GM12872 (cell line): ENCODE results near the gene TCF25.

ENCODE experiments used
- TF ChIP-seq, protein P1 (sequence below): IDR thresholded peaks from 3 replicates; pipeline ENCODE4 v1.5.1; 2011; ENCODE audit warnings: low read depth, mild to moderate bottlenecking, low read length, moderate library complexity; ENCODE audit not compliant: insufficient read depth

TCF25 gene

DNA sequence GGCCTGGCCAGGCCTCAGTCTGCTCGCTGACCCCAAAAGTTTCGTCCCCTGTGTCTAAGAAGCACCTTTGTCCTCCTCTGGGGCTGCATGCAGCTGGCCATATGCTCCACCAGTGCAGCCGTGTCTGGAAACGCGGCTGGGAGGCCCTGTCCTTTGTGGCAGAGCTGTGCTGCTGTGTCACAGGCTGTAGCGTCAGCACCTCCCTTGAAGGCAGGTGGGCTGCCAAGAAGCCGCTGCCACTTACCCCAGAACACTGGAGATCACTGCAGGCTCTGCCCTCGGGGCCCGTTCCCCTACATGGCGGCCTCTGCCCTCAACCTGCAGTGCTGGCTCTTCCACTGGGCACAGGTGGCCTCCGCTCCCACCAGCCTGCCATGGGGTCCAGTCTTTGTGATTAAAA, 29.6 kb downstream of the TCF25 start:
- TF ChIP-seq, protein P1, sequence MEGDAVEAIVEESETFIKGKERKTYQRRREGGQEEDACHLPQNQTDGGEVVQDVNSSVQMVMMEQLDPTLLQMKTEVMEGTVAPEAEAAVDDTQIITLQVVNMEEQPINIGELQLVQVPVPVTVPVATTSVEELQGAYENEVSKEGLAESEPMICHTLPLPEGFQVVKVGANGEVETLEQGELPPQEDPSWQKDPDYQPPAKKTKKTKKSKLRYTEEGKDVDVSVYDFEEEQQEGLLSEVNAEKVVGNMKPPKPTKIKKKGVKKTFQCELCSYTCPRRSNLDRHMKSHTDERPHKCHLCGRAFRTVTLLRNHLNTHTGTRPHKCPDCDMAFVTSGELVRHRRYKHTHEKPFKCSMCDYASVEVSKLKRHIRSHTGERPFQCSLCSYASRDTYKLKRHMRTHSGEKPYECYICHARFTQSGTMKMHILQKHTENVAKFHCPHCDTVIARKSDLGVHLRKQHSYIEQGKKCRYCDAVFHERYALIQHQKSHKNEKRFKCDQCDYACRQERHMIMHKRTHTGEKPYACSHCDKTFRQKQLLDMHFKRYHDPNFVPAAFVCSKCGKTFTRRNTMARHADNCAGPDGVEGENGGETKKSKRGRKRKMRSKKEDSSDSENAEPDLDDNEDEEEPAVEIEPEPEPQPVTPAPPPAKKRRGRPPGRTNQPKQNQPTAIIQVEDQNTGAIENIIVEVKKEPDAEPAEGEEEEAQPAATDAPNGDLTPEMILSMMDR = no peak

GRCh38 chr16:89903908-89904515, 30.6 kb downstream of the TCF25 start:
- TF ChIP-seq, protein P1 = no peak

- TF ChIP-seq, protein P1 = no peak
Measured at GRCh38 chr16:89904606-89905510, 31.5 kb downstream of the TCF25 start.

GRCh38 chr16:89905511-89906139, 32.2 kb downstream of the TCF25 start:
- TF ChIP-seq, protein P1 = no peak

- TF ChIP-seq, protein P1 = no peak
Measured at GRCh38 chr16:89906140-89907025, 33.0 kb downstream of the TCF25 start.

DNA sequence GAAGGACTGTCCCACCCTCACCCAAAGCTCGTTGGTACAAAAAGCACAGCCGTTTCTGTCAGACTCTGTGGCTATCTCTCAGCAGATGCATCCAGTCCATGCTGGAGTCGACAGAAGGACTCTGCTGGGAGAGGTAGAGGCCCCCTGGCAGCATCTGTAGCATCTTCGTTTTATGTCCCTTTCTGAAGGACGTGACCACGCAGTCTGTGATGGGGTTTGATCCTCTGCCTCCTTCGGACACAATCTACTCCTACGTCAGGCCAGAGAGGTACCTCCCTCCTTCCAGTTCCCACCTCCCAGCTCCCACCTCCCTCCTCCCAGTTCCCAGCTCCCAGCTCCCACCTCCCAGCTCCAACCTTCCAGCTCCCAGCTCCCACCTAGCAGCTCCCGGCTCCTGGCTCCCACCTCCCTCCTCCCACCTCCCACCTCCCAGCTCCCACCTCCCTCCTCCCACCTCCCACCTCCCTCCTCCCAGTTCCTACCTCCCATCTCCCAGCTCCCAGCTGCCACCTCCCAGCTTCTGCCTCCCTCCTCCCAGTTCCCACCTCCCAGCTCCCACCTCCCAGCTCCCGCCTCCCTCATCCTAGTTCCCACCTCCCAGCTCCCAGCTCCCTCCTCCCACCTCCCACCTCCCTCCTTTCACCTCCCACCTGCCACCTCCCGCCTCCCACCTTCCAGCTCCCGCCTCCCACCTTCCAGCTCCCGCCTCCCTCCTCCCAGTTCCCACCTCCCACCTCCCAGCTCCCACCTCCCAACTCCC, 33.8 kb downstream of the TCF25 start:
- TF ChIP-seq, protein P1 = no peak
